ENCODE results near the gene KIF26B. TPM values are rescaled to one million over a fixed set of nuclear protein-coding genes. Genes with fewer than 3 reads are reported as not detected.

KIF26B gene
- total RNA-seq, 2 donors from 2014 or later: 0.78 to 4.6 TPM

DNA sequence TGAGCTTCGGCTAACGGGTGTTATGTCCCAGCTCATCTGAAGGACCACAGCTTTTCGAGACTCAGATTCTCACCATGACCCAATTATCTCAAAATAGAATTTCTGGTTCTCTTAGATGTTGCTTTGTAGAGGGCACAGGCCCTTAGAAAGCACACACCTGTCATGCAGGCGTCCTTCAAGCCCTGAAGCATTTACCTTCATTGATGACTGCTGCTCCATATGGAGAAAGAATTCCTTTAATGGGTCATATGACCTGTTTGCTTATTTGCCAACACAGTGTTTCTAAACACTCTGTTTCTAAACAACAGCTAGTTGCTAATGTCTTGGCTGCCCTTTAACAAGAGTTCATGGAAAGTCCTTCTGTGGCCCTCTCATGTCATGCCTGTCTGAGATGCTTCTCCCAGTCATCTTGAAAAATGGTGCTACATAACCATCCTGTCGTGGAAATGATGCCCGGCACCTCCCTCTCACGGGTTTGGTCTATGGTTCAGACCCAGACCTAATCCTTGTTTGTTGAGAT, 495.7 kb downstream of the KIF26B start:
- H3K27me3 ChIP-seq: no peaks in the 10 kb centered on the region
- no peak for DNase-seq
- no peaks in the 10 kb centered on the region for H3K4me1 ChIP-seq
- TF ChIP-seq, protein P1, sequence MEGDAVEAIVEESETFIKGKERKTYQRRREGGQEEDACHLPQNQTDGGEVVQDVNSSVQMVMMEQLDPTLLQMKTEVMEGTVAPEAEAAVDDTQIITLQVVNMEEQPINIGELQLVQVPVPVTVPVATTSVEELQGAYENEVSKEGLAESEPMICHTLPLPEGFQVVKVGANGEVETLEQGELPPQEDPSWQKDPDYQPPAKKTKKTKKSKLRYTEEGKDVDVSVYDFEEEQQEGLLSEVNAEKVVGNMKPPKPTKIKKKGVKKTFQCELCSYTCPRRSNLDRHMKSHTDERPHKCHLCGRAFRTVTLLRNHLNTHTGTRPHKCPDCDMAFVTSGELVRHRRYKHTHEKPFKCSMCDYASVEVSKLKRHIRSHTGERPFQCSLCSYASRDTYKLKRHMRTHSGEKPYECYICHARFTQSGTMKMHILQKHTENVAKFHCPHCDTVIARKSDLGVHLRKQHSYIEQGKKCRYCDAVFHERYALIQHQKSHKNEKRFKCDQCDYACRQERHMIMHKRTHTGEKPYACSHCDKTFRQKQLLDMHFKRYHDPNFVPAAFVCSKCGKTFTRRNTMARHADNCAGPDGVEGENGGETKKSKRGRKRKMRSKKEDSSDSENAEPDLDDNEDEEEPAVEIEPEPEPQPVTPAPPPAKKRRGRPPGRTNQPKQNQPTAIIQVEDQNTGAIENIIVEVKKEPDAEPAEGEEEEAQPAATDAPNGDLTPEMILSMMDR (IDR thresholded peaks at IDR 0.05): no peak
- TF ChIP-seq POLR2A (IDR thresholded peaks at IDR 0.05): no peak
- WGBS, 2 donors: 77 to 79% methylated on average over 5 to 7 of the region's 7 CpGs
- no peaks in the 10 kb centered on the region for H3K9me3 ChIP-seq
- ATAC-seq: no peak
- H3K36me3 ChIP-seq (replicated peaks in 1 of 2; ENCODE audit: insufficient read depth in 1 of 2, low read depth in 2 of 2): no peaks in the 10 kb centered on the region
- intact Hi-C loops (cut with DNase I): no loop called here
- no peak overlapping the region for H3K4me3 ChIP-seq
- H3K27ac ChIP-seq: no peak overlapping the region

DNA sequence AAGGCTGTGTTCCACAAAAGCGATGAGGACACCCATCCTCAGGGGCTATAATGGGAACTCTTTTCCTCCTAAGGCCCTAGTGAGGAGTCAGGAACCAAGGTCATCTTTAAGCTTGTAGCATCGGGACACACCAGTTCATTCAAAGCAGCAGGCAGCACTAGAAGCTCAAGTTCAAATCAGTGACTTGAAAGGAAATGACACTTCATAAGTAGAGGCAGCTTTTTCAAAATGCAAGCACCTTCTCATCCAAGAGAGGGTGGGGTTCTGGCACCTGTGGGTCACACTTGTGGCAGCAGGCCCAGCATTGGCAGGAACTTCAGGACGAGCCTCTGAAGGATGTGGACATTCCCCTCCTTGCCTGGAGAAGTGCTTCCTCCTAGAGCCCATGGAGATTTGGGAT, 496.3 kb downstream of the KIF26B start:
- no peak for TF ChIP-seq POLR2A (IDR thresholded peaks at IDR 0.05)
- TF ChIP-seq, protein P1 (IDR thresholded peaks at IDR 0.05): no peak
- H3K4me1 ChIP-seq: no peaks in the 10 kb centered on the region
- no peaks in the 10 kb centered on the region for H3K27me3 ChIP-seq
- H3K9me3 ChIP-seq: no peaks in the 10 kb centered on the region
- ATAC-seq (no peak), DNase-seq (no peak)
- no peak overlapping the region for H3K27ac ChIP-seq
- no peak overlapping the region for H3K4me3 ChIP-seq
- intact Hi-C loops (cut with DNase I): no loop called here
- H3K36me3 ChIP-seq (replicated peaks in 1 of 2; ENCODE audit: insufficient read depth in 1 of 2, low read depth in 2 of 2): no peaks in the 10 kb centered on the region
- WGBS, 2 donors: 68 to 70% methylated on average over 3 of the region's 3 CpGs

DNA sequence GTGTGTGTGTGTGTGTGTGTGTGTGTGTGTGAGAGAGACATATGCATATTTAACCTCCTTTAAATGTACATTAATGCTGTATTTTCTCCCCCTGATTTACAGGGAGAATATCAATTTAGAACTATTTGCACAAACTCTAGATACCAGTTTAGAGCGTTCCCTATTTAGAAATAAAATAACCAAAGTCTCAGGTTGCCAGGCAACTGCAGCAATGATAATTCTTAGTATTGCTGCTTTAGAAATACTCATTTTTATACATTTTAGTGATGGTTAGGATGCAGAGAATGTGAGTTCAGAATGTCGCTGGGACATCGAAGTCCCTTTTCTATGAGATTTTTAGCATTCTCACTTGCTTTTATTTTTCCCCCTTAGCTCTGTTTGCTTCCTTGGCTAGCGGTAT, 497.3 kb downstream of the KIF26B start:
- TF ChIP-seq, protein P1 (IDR thresholded peaks at IDR 0.05): no peak
- no peak for TF ChIP-seq POLR2A (IDR thresholded peaks at IDR 0.05)
- no peak for DNase-seq
- H3K4me3 ChIP-seq: no peak overlapping the region
- no peaks in the 10 kb centered on the region for H3K9me3 ChIP-seq
- no peaks in the 10 kb centered on the region for H3K27me3 ChIP-seq
- ATAC-seq: no peak
- intact Hi-C loops (cut with DNase I): no loop called here
- 89 to 94% methylated on average over 4 of the region's 4 CpGs for WGBS, 2 donors
- no peaks in the 10 kb centered on the region for H3K36me3 ChIP-seq (replicated peaks in 1 of 2; ENCODE audit: insufficient read depth in 1 of 2, low read depth in 2 of 2)
- H3K27ac ChIP-seq: no peak overlapping the region
- no peaks in the 10 kb centered on the region for H3K4me1 ChIP-seq

DNA sequence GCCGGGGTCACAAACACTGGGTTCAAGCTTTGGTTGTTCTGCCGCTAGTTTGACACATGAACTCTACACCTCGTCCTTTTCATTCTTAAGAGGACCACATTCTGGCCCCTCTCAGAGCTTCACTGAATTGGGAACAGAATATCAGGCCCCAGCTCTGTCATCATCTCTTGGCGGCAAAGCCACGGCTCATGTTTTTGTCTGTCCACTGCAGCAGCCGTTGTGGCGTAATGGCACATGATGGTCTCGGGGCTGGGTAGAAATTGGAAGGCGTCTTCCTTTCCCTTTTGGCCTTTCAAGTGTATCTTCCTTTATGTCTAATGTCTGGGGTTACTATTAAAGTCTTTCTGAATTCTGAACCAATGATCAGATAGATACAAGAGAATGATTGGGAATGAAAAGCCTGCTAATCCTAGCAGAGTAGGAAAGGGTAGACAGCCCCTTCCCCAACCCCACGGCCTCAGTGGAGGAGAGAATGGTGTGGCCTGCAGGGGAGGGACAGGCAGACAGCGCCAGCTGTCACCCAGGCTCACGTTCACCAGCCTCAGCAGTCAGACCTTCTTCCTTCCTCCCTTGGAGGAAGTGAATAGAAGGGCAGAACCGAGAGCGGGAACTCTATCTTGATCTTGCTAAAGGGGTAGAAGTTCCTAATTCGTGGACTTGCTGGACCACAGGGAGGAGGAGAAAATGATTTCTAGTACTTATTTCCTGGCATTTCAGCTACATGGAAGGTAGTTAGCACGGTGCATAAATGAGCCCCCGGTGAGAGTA, 498.1 kb downstream of the KIF26B start:
- no peaks in the 10 kb centered on the region for H3K36me3 ChIP-seq (replicated peaks in 1 of 2; ENCODE audit: insufficient read depth in 1 of 2, low read depth in 2 of 2)
- ATAC-seq: no peak
- no peak overlapping the region for H3K27ac ChIP-seq
- no peak overlapping the region for H3K4me3 ChIP-seq
- 72 to 79% methylated on average over 17 of the region's 17 CpGs for WGBS, 2 donors
- H3K9me3 ChIP-seq: no peaks in the 10 kb centered on the region
- no peaks in the 10 kb centered on the region for H3K4me1 ChIP-seq
- DNase-seq: no peak
- no peaks in the 10 kb centered on the region for H3K27me3 ChIP-seq
- intact Hi-C loops (cut with DNase I): no loop called here
- TF ChIP-seq, protein P1 (IDR thresholded peaks at IDR 0.05): no peak
- TF ChIP-seq POLR2A (IDR thresholded peaks at IDR 0.05): no peak

Measured in body of pancreas (tissue), 4 donors.